Measurements from ENCODE around the gene DHRS7C. TPM values are rescaled to one million over a fixed set of nuclear protein-coding genes. Genes with fewer than 3 reads are reported as not detected.

Gene DHRS7C
- total RNA-seq, 4 donors from 2014 or later, result not detected

- Histone ChIP-seq H3K36me3 (no peaks in the 10 kb centered on the region), H3K9me3 (no peaks in the 10 kb centered on the region), H3K4me3 (replicated peaks in 1 of 3) (no peak overlapping the region), H3K27me3 (no peaks in the 10 kb centered on the region), H3K27ac (no peak overlapping the region), H3K4me1 (no peaks in the 10 kb centered on the region)
- DNase-seq, result no peak
- intact Hi-C loops (cut with DNase I), result no loop called here
- TF ChIP-seq CTCF (IDR thresholded peaks at IDR 0.05) (peak; percentile 86 to 98 (median 88)), POLR2A (IDR thresholded peaks at IDR 0.05) (no peak)
- 13 to 16% methylated on average over 2 of the region's 2 CpGs for WGBS, 2 donors
These were observed 62.2 kb downstream of the DHRS7C start for GRCh38 chr17:9729034-9729650.

- DNase-seq, result no peak
- Histone ChIP-seq H3K4me3 (replicated peaks in 1 of 3) (no peak overlapping the region), H3K36me3 (no peaks in the 10 kb centered on the region), H3K27ac (no peak overlapping the region), H3K27me3 (no peaks in the 10 kb centered on the region), H3K9me3 (no peaks in the 10 kb centered on the region), H3K4me1 (no peaks in the 10 kb centered on the region)
- TF ChIP-seq CTCF (IDR thresholded peaks at IDR 0.05) (no peak), POLR2A (IDR thresholded peaks at IDR 0.05) (no peak)
- 83 to 95% methylated on average over 6 to 7 of the region's 12 CpGs for WGBS, 2 donors
- intact Hi-C loops (cut with DNase I), result no loop called here
These were observed 62.8 kb downstream of the DHRS7C start for GRCh38 chr17:9728564-9728963.

DNA sequence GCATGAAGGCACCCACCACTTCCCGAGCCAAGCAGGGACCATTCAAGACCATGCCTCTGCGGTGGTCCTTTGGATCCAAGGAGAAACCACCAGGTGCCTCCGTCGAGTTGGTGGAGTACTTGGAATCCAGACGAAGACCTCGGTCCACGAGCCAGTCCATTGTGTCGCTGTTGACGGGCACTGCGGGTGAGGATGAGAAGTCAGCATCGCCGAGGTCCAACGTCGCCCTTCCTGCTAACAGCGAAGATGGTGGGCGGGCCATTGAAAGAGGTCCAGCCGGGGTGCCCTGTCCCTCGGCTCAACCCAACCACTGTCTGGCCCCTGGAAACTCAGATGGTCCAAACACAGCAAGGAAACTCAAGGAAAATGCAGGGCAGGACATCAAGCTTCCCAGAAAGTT, 63.4 kb downstream of the DHRS7C start:
- Histone ChIP-seq H3K27ac (no peak overlapping the region), H3K27me3 (no peaks in the 10 kb centered on the region), H3K9me3 (no peaks in the 10 kb centered on the region), H3K4me1 (no peaks in the 10 kb centered on the region), H3K36me3 (no peaks in the 10 kb centered on the region), H3K4me3 (replicated peaks in 1 of 3) (no peak overlapping the region)
- 94 to 96% methylated on average over 15 to 18 of the region's 18 CpGs for WGBS, 2 donors
- intact Hi-C loops (cut with DNase I), result no loop called here
- no peak for TF ChIP-seq POLR2A (IDR thresholded peaks at IDR 0.05)
- no peak for TF ChIP-seq CTCF (IDR thresholded peaks at IDR 0.05)
- DNase-seq, result no peak

DNA sequence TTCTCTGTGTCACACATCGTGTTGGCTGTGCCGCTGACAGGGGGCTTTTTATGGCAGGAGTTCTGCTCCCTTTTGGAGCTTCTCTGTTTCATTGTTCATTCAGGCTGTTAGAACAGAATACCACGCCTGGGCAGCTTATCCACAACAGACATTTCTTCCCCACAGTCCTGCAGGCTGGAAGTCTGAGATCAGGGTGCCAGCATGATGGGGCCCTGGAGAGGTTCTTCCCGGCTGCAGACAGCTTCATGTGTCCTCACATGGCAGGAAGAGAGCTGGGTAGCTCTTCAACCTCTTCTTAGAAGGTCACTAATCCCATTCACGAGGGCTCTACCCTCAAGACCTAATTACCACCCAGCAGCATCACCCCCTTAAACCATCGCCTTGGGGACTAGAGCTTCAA, 65.1 kb downstream of the DHRS7C start:
- Histone ChIP-seq H3K27ac (no peak overlapping the region), H3K27me3 (no peaks in the 10 kb centered on the region), H3K4me3 (replicated peaks in 1 of 3) (no peak overlapping the region), H3K4me1 (no peaks in the 10 kb centered on the region), H3K36me3 (no peaks in the 10 kb centered on the region), H3K9me3 (no peaks in the 10 kb centered on the region)
- no peak for TF ChIP-seq POLR2A (IDR thresholded peaks at IDR 0.05)
- TF ChIP-seq CTCF (IDR thresholded peaks at IDR 0.05), result no peak
- WGBS, 2 donors, result 64 to 82% methylated on average over 6 of the region's 6 CpGs
- intact Hi-C loops (cut with DNase I), result no loop called here
- DNase-seq, result no peak

DNA sequence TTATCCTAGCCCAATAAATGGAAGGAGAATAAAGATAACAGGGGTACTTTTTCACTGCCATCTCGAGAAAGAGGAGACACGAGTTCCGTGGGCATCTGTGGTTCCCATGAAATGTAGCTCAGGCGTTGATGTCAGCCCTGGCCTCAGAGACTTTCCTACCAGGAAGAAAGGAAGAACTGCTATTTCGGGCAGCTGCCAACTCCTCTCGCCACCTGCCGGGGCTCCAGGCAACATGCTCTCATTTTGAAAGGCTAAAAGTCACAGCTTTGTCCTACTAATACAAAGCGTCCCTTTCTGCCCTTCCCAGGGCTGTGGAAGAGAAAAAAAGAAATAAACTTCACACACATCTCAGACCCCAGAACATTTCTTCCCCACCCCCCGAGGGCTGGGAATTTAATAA, 65.8 kb downstream of the DHRS7C start:
- no peak for TF ChIP-seq POLR2A (IDR thresholded peaks at IDR 0.05)
- no peak for TF ChIP-seq CTCF (IDR thresholded peaks at IDR 0.05)
- no peak for DNase-seq
- H3K27ac ChIP-seq, result no peak overlapping the region
- H3K27me3 ChIP-seq, result no peaks in the 10 kb centered on the region
- no peaks in the 10 kb centered on the region for H3K36me3 ChIP-seq
- H3K9me3 ChIP-seq, result no peaks in the 10 kb centered on the region
- WGBS, 2 donors, result 56 to 62% methylated on average over 9 of the region's 9 CpGs
- no peak overlapping the region for H3K4me3 ChIP-seq (replicated peaks in 1 of 3)
- no peaks in the 10 kb centered on the region for H3K4me1 ChIP-seq
- intact Hi-C loops (cut with DNase I), result no loop called here

Other genes with a start within 250 kb of the DHRS7C start
- 10 to 100 TPM; 67.6 to 88.9 (median 72.7) TPM for gene STX8, start 215.8 kb downstream of the DHRS7C start, total RNA-seq
- under 1 TPM in 2 of 4 donors, not detected in 2; 0.27 to 0.78 TPM for gene CFAP52, start 214.9 kb downstream of the DHRS7C start, total RNA-seq
- gene USP43, start 146.1 kb downstream of the DHRS7C start, total RNA-seq, result 1 to 10 TPM; 3.0 to 5.1 (median 3.9) TPM
- gene GSG1L2, start 30.5 kb upstream of the DHRS7C start, total RNA-seq, result not detected
- gene GLP2R, start 34.3 kb upstream of the DHRS7C start, total RNA-seq, result 1 to 10 TPM in 2 of 4 donors, under 1 TPM in 2; 0.54 to 3.3 (median 1.2) TPM
- gene RCVRN, start 113.7 kb upstream of the DHRS7C start, total RNA-seq, result not detected

Measured in thyroid gland (tissue), 4 donors.